ENCODE data around the gene MRPL12. TPM values are rescaled to one million over a fixed set of nuclear protein-coding genes. Genes with fewer than 3 reads are reported as not detected.

Gene MRPL12
- total RNA-seq, 1 experiment from 2014 or later = 94.7 TPM

- Mint-ChIP-seq H3K27me3 (ENCODE audit: unreplicated experiment) (no peaks in the 10 kb centered on the region), H3K4me3 (ENCODE audit: low read depth, unreplicated experiment) (no peak overlapping the region), H3K4me1 (ENCODE audit: low read depth, unreplicated experiment) (peaks cover 10% of the 10 kb centered on the region), H3K27ac (ENCODE audit: unreplicated experiment) (no peak overlapping the region), H3K36me3 (ENCODE audit: insufficient read depth, unreplicated experiment) (peaks cover 61% of the 10 kb centered on the region), H3K9me3 (ENCODE audit: low read depth, unreplicated experiment) (no peaks in the 10 kb centered on the region)
- intact Hi-C loops (cut with micrococcal nuclease; ENCODE audit: unreplicated experiment) = no loop called here
- CTCF ChIA-PET = no interaction called here
- no peak for TF ChIP-seq CTCF (IDR thresholded peaks at IDR 0.05; ENCODE audit: unreplicated experiment)
- DNase-seq = no peak
- BruUV-seq (replicated peaks) = no TSS peak
Measured at GRCh38 chr17:81715107-81715871, 12.1 kb downstream of the MRPL12 start.

DNA sequence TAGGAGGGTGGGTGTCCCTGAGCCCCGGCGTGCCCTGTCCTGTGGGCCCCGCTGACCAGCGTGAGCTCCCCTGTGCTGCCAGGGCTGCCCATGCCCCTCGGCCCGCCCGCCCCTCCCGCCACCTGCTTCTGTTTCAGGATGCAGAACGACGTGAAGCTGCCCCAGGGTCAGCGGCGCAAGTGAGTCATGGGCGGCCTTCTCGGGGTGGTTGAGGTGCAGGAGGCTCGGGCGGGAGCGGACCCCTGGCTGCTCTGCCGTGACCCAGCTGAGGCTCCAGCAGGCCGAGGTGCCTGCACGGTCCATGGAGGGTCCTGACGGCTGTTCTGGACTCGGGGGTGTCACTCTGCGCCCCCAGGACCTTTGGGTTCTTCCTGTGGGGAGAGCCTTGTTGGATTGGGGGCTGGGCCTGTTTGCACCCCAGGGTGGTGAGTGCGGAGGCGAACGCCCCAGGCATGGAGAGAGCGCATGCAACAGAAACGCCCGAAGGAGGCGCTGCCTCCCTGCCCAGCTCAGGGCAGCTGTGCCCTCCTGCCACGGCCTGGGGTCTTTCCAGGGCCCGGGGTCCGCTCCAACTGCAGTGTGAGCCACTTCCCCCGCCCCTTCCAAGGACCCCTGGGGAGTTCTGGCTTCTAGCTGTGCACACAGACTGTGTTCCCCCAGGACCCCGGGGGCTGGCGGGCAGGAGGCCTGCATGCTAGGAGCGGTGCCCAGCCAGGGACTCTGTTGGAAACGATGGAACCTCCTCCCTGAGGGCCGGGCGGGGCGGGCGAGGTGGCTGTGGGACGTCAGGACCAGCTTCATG is 12.9 kb downstream of the MRPL12 start:
- CTCF ChIA-PET = no interaction called here
- Mint-ChIP-seq H3K27ac (ENCODE audit: unreplicated experiment) (no peak overlapping the region), H3K4me1 (ENCODE audit: low read depth, unreplicated experiment) (peaks cover 3% of the 10 kb centered on the region), H3K4me3 (ENCODE audit: low read depth, unreplicated experiment) (no peak overlapping the region), H3K27me3 (ENCODE audit: unreplicated experiment) (no peaks in the 10 kb centered on the region), H3K9me3 (ENCODE audit: low read depth, unreplicated experiment) (no peaks in the 10 kb centered on the region), H3K36me3 (ENCODE audit: insufficient read depth, unreplicated experiment) (peaks cover 63% of the 10 kb centered on the region)
- TF ChIP-seq CTCF (IDR thresholded peaks at IDR 0.05; ENCODE audit: unreplicated experiment) = no peak
- intact Hi-C loops (cut with micrococcal nuclease; ENCODE audit: unreplicated experiment) = no loop called here
- no TSS peak for BruUV-seq (replicated peaks)
- DNase-seq = no peak

GRCh38 chr17:81716674-81716996 is 13.5 kb downstream of the MRPL12 start:
- TF ChIP-seq CTCF (IDR thresholded peaks at IDR 0.05; ENCODE audit: unreplicated experiment) = no peak
- CTCF ChIA-PET = no interaction called here
- Mint-ChIP-seq H3K27ac (ENCODE audit: unreplicated experiment) (no peak overlapping the region), H3K4me1 (ENCODE audit: low read depth, unreplicated experiment) (no peaks in the 10 kb centered on the region), H3K36me3 (ENCODE audit: insufficient read depth, unreplicated experiment) (peaks cover 62% of the 10 kb centered on the region), H3K9me3 (ENCODE audit: low read depth, unreplicated experiment) (no peaks in the 10 kb centered on the region), H3K27me3 (ENCODE audit: unreplicated experiment) (no peaks in the 10 kb centered on the region), H3K4me3 (ENCODE audit: low read depth, unreplicated experiment) (no peak overlapping the region)
- no TSS peak for BruUV-seq (replicated peaks)
- intact Hi-C loops (cut with micrococcal nuclease; ENCODE audit: unreplicated experiment) = no loop called here
- DNase-seq = no peak

DNA sequence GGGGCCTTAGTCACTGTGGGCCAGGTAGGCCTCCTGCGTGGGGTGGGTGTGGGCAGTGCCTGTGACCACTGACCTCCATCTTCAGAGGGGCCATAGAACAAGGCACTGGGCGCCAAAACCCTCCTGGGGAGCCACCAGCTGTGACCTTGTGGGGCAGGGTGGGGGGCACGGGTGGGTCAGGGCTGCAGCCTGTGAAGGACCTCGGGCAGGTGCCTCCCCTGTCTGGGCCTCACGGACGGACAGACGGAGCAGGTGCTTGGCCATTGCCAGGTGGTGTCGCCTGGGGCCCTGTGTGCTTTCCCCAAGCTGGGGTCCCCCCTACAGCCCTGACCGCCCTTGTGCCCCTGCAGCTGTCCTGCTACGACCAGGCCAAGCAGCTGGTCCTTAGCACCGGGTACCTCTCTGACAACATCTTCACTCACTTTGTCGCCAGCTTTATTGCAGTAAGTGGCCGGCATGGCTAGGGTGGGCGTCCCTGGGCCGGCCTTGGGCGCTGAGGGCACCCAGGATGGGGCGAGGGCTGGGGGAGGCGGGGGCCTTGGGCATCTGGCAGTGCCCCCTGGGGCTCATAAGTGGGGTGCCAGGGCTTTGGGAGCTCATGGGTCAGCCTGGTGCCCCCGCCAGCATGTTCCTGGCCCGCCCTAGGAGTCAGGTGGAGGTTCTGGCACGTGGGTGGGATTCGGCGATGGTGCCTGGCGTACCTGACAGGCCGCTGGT is 14.0 kb downstream of the MRPL12 start:
- Mint-ChIP-seq H3K4me1 (ENCODE audit: low read depth, unreplicated experiment) (no peaks in the 10 kb centered on the region), H3K9me3 (ENCODE audit: low read depth, unreplicated experiment) (no peaks in the 10 kb centered on the region), H3K27ac (ENCODE audit: unreplicated experiment) (no peak overlapping the region), H3K36me3 (ENCODE audit: insufficient read depth, unreplicated experiment) (peaks cover 62% of the 10 kb centered on the region), H3K27me3 (ENCODE audit: unreplicated experiment) (no peaks in the 10 kb centered on the region), H3K4me3 (ENCODE audit: low read depth, unreplicated experiment) (no peak overlapping the region)
- intact Hi-C loops (cut with micrococcal nuclease; ENCODE audit: unreplicated experiment) = no loop called here
- no TSS peak for BruUV-seq (replicated peaks)
- CTCF ChIA-PET = no interaction called here
- TF ChIP-seq CTCF (IDR thresholded peaks at IDR 0.05; ENCODE audit: unreplicated experiment) = no peak
- no peak for DNase-seq

Measured in Calu3 (cell line).